ENCODE measurements around the gene DAPK2.

Gene DAPK2

GRCh38 chr15:63922916-63923315, 123.4 kb downstream of the DAPK2 start:
- TF ChIP-seq GATA3 (IDR thresholded peaks at IDR 0.05; ENCODE audit: low read depth, low read length) (no peak), GATA2 (IDR thresholded peaks at IDR 0.05; ENCODE audit: low read depth, low read length) (no peak)

- TF ChIP-seq GATA2 (IDR thresholded peaks at IDR 0.05; ENCODE audit: low read depth, low read length) (no peak), GATA3 (IDR thresholded peaks at IDR 0.05; ENCODE audit: low read depth, low read length) (no peak)
Observed at GRCh38 chr15:63922261-63922904, 123.9 kb downstream of the DAPK2 start.

DNA sequence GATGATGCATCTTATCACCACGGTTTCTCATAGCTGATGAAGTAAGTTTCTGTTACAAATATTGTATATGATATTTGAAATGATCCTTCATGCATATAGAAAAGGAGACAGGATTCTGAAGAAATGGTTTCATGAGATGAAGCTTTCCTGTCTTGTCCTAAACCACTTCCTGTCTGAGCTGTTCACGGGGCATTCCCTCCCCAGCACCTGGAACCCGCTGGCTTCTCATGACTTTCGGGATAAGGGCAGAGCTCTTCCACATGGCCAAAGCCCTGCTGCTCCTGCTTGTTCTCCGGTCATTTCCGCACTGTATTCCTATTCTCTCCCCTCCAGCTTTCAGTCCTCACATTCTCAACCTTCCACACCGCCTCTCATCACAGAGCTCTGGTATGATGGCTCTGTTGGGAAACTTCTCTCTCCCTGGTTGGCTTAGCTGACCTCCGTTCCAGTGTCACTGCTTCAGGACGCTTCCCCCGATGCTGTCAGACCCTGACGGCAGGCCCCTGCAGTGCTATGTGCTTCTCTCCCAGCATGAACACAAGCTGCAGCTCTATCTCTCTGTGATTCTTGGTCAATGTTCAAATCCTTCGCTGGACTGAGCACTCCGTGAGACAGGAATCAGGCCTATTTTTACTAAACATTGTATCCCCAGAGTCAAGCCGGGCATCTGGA, 125.6 kb downstream of the DAPK2 start:
- TF ChIP-seq GATA2 (IDR thresholded peaks at IDR 0.05; ENCODE audit: low read depth, low read length) (no peak), GATA3 (IDR thresholded peaks at IDR 0.05; ENCODE audit: low read depth, low read length) (no peak)

- TF ChIP-seq GATA2 (IDR thresholded peaks at IDR 0.05; ENCODE audit: low read depth, low read length) (no peak), GATA3 (IDR thresholded peaks at IDR 0.05; ENCODE audit: low read depth, low read length) (no peak)
Observed at GRCh38 chr15:63918901-63919348, 127.4 kb downstream of the DAPK2 start.

- no peak for TF ChIP-seq GATA3 (IDR thresholded peaks at IDR 0.05; ENCODE audit: low read depth, low read length)
- TF ChIP-seq GATA2 (IDR thresholded peaks at IDR 0.05; ENCODE audit: low read depth, low read length), result no peak
Observed at GRCh38 chr15:63918317-63918672, 128.0 kb downstream of the DAPK2 start.

- TF ChIP-seq GATA3 (IDR thresholded peaks at IDR 0.05; ENCODE audit: low read depth, low read length) (no peak), GATA2 (IDR thresholded peaks at IDR 0.05; ENCODE audit: low read depth, low read length) (no peak)
Observed at GRCh38 chr15:63917588-63918316, 128.5 kb downstream of the DAPK2 start.

GRCh38 chr15:63915873-63916771, 130.2 kb downstream of the DAPK2 start:
- TF ChIP-seq GATA2 (IDR thresholded peaks at IDR 0.05; ENCODE audit: low read depth, low read length), result no peak
- TF ChIP-seq GATA3 (IDR thresholded peaks at IDR 0.05; ENCODE audit: low read depth, low read length), result no peak

GRCh38 chr15:63915209-63915872, 130.9 kb downstream of the DAPK2 start:
- TF ChIP-seq GATA2 (IDR thresholded peaks at IDR 0.05; ENCODE audit: low read depth, low read length), result no peak
- TF ChIP-seq GATA3 (IDR thresholded peaks at IDR 0.05; ENCODE audit: low read depth, low read length), result no peak

- no peak for TF ChIP-seq GATA2 (IDR thresholded peaks at IDR 0.05; ENCODE audit: low read depth, low read length)
- TF ChIP-seq GATA3 (IDR thresholded peaks at IDR 0.05; ENCODE audit: low read depth, low read length), result no peak
Observed at GRCh38 chr15:63913786-63914315, 132.4 kb downstream of the DAPK2 start.

DNA sequence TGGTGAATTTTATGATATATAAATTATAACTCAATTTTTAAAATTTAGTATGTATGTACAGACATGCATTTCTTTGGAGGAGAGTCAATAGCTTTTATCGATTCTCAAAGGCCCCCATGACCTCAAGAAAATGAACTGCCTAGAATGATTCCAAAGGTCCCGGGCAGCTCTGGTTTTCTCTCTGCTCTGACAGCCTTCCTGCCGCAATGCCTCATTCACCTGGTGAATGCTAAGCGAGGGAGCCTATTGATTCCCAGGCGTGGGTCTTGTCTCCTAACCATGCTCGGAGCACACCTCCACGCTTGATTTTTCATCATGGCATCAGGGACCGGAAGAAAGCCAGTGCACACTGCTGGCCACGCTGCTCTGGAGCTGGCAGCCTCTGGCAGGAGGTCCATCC, 132.9 kb downstream of the DAPK2 start:
- no peak for TF ChIP-seq GATA3 (IDR thresholded peaks at IDR 0.05; ENCODE audit: low read depth, low read length)
- no peak for TF ChIP-seq GATA2 (IDR thresholded peaks at IDR 0.05; ENCODE audit: low read depth, low read length)

- TF ChIP-seq GATA2 (IDR thresholded peaks at IDR 0.05; ENCODE audit: low read depth, low read length) (no peak), GATA3 (IDR thresholded peaks at IDR 0.05; ENCODE audit: low read depth, low read length) (no peak)
Observed at GRCh38 chr15:63912061-63912615, 134.1 kb downstream of the DAPK2 start.

- TF ChIP-seq GATA2 (IDR thresholded peaks at IDR 0.05; ENCODE audit: low read depth, low read length) (no peak), GATA3 (IDR thresholded peaks at IDR 0.05; ENCODE audit: low read depth, low read length) (no peak)
Observed at GRCh38 chr15:63911160-63911559, 135.1 kb downstream of the DAPK2 start.

All from SH-SY5Y (cell line).